HG02840 (cell line): ENCODE data around the gene ZDHHC23.
A peak's percentile ranks its signal among the peaks of the same experiment; 100 is the strongest.

Experiments used
- ATAC-seq: cut with Tn5 transposase; IDR thresholded peaks from one replicate; pipeline ENCODE4 v1.9.1; 2021; ENCODE audit warnings: mild to moderate bottlenecking, moderate library complexity, moderate number of reproducible peaks; ENCODE audit not compliant: unreplicated experiment, low FRiP score

ZDHHC23 gene

DNA sequence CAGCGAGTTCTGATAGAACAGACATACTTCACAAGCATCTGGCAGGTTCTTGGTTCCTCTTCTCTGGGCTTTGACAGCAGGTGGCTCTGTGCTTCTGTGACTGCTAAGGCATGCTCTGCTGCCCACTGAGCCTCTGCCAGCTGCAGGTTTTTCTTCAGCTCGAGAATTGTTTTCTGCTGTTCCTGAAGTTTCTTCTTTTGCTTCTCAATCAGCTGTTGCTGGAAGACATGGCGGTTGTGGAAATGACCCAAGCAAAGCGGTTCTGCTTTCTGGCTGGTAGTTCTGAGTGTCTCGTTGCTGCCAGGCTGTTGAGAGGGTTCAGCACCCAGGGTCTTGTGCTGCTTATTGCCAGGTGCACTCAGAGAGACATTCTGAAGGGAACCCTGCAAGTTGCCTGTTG, 57.7 kb downstream of the ZDHHC23 start:
- ATAC-seq: peak; percentile 68

DNA sequence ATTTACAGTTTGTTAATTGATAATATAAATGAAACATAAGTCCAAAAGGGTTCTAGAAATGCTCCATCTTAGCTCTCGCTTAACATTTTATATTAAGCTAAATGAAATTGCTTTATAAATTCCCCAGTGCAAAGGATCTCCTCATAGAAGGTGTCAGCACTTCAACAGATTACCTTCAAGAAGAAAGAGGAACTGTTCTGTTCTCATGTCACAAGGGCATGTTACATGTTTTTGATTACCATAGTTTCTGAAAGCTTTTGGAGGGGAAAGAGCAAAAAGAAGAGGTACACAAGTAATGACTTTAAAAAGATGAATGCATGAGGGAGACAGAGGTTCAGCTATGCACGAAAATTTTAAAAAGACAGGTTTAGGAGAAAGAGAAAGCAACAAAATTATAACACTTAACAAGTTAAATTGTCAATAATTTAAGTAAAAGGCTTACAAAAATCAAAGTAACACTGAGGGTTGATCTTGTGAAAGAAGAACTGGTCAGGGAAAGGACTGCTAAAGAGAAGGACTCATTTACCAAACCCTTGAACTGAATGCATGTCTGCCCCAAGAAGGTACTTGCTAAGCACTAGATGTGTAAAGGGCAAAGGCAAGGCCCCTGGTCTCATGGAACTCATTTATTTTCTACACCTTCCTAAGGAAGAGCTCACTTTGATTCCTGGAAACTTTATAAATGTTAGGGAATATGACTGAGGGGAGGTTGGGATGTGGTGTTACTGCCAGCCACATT, 63.4 kb downstream of the ZDHHC23 start:
- ATAC-seq: no peak
